EL (cell line): Measurements from ENCODE around the gene VWA7.

Experiments used
- DNase-seq: peaks from one replicate; pipeline ENCODE4 v3.0.0-alpha.2; 2016

The VWA7 gene

DNA sequence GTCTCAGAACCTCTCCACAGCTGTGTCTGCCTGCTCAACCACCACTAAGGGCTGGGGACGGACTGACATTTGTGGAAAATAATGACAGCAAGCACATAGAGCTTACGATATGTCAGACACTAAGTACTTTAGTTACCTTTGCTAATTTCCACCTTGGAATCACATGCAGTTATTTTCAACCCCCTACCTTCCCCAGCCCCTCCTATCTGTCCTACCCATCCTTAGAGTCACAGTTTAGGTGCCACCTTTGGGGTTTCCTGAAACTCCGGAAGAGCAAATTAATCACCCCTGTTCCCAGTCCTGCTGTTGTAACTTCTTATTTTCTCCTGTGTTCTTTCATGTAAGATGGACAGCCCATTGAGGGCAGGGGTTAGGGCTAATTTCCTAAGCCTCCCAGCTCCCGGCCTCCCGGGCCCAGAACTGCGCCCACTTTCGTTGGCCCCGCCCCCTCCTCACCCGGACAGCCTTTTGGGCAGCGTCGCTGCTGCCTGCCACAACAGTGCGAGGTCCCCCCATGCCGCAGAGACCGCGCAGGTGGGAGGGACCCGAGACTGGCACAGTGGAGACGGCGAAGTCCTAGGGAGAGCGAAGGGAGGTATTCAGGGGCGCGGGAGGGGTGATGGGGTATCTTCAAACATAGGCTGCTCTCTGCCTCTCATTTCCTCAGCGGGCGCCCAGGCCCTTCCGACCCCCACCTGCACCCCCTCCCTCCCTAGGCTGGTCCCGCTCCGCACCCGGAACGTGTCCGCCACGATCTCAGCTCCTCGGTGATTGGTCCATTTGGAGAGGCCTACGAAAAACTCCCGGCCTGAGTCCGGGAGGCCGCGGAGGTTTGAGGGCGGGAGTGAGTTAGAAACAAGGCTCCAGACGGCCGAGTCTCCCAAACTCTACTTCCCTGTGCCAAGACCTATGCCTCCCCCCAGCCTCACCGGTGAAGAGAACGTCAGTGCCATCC is 49.1 kb downstream of the VWA7 start:
- DNase-seq, result no peak

DNA sequence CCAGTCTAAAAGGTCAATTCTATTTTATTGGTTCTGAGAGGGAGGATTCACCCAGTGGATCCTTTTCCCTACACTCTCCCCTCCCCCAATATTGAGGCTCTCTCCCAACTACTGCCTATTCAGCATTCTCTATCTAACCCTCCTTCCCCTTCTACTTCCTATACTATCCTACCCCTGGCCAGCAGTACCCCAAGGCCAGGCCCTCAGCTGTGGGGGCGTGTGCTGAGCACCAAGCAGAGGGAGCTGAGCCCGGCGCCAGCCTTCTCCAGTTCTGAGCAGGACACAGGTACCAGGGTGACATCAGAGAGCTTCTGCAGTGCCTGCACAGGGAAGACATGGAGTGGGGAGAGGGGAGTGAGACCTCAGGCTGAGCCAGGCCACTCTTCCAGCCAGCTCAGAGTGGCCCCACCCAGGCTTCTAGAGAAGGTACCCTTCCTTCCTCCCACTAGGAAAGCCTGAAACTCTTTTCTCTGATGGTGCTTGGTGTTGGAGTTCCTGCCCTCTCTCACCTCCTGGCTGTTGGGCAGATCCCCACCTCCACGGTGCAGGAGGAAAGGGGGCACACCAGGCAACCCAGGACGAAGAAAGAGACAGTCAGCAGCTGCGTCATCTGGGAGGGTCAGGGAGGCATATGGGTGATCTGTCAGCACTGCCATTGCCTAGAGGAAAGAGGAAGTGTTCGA is 50.0 kb downstream of the VWA7 start:
- DNase-seq, result no peak

DNA sequence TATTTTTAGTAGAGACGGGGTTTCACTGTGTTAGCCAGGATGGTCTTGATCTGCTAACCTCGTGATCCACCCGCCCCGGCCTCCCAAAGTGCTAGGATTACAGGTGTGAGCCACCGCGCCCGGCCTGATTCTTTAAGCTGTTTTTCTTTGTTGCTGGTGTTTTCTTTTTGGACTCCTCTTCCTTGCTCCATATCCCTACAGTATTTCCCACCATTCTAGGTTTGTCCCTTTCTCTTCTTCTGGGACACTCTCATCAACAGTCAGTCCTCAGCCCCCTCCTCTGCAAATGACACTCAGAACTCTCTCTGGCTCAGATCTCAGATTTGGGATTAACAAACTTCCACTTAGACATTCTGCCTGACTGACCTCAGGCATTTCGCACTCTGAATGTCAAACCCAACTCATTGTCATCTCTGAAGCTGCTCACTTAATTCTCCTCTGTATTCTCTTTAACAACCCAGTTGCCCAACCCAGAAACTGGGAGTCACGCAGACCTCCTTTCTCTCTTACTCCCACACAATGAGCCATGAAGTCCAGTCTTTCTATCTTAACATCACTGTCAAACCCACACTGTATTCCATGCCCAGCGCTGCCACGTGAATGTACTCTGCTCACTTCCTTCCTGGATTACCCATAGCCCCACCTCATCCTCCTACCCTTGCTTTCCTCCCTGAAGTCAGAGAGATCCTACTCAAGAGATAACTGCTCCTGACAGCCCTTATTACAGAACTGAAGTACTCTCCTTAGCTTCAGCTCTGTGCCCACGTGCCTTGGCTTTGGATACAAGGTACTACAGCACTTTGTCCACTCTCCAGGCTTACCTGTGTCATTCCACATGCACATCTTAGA is 51.4 kb downstream of the VWA7 start:
- DNase-seq, result no peak

DNA sequence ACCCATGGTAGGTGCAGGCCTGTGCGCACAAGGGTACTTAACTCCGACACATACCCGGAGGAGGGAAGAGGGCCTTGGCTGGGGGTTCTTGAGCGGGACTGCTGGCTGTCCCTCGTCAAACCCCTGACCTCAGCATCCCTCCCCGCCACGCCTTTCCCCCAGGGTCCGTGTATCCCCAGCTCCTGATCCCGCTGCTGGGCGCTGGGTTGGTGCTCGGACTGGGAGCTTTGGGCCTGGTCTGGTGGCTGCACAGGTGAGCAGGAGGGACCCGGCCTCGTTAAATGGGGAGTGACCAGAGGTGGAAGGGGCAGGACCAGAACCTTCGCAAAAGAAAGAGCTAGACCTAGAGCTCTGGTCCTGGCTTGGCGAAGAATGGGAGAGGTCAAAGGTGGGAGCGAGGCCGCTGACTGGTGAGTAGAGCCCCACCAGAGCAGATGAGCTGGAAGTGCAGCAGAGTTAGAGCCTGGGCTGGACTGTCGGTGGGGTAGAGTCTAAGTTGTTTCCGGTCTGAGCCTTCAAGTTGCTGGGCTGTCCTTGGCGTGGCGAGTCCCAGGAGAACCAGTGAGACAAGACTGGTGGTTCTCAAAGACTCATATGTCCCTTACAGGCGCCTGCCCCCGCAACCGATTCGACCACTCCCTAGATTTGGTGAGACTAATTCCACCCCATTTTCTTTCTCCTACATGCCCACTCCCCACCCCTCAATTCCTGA is 53.0 kb downstream of the VWA7 start:
- no peak for DNase-seq

DNA sequence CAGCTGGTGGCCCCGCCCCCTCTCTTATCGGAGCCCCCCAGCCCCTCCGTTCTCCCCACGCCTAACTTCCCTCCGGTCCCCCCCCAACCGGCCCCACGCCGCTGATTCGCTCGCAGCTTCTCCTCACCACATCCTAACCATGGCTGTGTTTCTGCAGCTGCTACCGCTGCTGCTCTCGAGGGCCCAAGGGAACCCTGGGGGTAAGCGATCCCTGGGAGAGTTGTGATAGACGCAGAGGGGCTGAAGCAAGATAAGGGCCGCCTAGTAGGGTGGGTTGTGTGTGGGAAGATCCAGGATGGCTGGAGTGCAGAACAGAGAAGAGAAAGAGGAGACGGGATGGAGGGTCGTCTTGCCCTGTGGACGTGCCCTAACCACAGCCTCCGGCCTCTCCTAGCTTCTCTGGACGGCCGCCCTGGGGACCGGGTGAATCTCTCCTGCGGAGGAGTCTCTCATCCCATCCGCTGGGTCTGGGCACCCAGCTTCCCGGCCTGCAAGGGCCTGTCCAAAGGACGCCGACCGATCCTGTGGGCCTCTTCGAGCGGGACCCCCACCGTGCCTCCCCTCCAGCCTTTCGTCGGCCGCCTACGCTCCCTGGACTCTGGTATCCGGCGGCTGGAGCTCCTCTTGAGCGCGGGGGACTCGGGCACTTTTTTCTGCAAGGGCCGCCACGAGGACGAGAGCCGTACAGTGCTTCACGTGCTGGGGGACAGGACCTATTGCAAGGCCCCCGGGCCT is 53.7 kb downstream of the VWA7 start, which contains the start of gene MPIG6B:
Gene MPIG6B, plus strand, starts transcription at position 129 of the 735 bp plus-strand sequence. Its CDS starts 11 bp downstream, at position 140.
- DNase-seq, result no peak

DNA sequence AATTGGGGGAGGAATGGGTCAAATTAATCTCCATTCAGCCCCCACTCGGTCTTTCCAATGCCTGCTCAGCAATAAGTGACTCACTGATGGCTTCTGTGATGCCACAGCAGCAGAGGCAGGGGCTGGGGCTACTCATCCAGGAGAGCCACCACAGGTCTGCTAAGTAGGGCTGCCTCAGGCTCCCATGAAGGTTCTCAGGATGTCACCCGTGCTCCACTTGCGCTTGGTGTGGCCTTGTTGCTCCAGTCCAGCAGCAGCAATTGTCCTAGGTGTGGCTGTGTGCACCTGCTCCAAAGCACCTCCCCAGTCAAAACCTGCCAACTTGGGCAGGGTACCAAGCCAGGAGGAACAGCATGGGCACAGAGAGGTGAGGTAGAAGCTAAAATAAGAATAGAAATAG is 55.0 kb downstream of the VWA7 start:
- no peak for DNase-seq

DNA sequence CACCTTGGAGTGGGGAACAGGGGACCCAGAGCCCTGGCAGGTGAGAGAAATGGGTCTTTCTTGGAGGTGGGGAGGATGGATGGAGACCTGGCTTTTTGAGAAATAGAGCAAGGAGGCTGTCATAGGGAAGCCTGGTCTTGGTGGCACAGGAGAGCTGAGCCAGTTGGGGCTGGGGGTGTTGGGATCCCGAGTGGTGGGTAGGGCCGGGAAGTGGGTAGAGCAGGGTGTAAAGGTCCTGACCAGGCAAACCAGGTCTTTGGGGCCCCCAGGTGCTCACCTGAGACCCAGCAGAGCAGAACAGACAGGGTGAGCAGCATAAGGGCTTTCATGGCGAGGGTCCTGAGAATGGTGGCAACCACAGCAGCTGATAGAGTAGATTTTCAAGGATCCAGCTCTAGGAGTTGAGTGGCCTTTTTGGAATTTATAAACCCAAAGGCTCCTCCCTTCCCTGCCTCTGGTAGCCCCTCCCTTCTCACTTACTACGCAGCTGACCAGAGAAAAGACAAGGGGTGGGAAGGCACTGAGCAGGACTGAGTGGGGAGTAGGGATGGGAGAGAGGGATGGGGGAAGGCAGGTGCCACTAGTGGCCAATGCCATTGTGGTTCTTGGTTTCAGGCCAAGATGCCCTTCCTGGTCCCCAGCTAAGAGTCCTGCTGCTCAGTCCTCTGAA is 55.6 kb downstream of the VWA7 start, which contains the start of gene LY6G6C:
Gene LY6G6C, minus strand, starts transcription at position 396 of the 670 bp plus-strand sequence. Its CDS starts 67 bp downstream, at position 329.
- DNase-seq, result no peak

DNA sequence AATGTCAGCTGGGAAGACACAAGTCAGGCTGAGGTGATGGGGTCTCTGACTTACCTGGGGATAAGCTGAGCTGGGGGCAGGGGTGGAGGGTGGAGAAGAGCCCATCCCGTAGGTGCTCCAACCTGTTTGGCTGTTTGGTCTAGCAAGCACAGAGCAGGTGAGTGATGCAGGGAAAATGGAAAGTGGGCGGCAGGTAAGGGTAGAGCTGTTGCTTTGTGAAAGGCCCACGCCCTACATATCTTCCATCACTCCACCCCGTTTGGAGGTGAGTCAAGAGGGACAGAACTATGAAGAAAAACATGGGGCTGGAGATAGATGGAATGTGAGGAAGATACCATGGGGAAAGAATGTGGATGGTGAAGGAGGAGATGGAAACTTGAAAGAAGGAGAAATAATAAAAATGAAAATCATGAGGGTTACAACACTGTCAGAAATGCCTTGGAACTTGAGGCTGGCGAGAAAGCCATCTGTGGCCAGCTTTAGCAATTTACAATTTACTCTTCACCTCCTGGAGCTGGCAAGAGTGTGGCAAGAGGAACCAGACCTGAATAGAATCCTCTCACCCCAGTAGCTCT is 56.8 kb downstream of the VWA7 start:
- DNase-seq, result no peak

DNA sequence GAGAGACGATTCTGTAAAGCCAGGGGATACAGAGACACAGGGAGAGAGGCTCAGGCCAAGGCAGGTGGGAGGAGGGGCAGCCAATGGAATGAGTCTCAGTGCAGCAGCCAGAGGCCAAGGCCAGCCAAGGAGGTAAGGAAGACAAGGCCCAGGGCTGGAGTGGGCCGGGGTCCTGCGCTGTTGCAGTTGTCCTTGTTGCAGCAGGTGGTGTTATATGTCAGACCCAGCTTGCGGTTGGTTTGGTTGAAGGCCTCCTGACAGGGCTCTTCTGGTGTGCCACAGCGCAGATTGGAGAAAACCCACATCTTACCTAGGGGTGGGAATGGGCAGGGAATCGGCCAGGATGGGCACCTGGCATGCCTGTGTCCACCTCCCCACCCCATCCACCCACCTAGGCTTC is 58.1 kb downstream of the VWA7 start:
- DNase-seq, result no peak

DNA sequence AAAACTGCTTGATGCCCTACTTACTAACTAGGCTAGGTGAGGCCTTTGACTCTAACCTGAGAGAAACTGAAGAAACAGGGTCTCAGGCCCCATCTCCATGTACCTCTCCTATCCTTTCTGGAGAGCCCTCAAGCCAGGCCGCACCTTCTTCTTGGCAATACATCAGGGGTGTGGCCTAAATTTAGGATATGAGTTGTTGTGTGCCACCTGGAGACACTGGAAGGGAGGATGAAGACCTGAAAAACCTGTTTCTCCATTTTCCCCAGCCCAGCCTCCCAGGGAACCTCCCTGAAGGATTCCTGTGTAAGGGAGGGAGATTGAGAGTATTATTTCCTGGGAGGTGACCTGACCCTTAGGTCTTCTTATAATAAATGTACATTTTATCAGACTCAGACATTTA is 58.9 kb downstream of the VWA7 start:
- no peak for DNase-seq

DNA sequence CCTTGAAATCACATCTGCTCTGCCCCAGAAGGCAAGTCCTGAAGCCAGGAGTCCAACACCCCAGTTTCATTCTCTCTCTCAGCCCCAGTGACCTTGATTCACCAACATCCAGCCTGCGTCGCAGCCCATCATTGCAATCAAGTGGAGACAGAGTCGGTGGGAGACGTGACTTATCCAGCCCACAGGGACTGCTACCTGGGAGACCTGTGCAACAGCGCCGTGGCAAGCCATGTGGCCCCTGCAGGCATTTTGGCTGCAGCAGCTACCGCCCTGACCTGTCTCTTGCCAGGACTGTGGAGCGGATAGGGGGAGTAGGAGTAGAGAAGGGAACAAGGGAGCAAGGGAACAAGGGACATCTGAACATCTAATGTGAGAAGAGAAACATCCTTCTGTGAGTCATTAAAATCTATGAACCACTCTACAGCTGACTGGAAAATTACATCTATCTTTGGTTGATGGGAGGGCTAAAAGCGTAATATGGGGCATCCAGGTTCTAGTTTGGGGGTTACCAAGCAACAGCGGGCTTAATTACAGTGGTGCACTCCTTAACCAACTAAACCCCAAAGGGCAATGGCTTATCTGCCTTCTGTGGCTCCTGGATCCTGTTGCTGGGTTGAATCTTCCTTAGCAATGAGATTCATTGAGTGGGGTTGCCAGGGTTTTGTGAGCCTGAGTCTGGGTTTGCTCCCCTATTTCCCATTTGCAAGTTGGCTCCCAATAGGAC is 59.5 kb downstream of the VWA7 start:
- no peak for DNase-seq
